NCI-H82 treated with DMSO at 0.1 percent for 48 hours (cell line): ENCODE data around the gene OSBPL6.

ENCODE experiments used
- DNase-seq: peaks from one replicate; lab custom pipeline; 2025; ENCODE audit not compliant: unreplicated experiment; lab: John Stamatoyannopoulos, UW

Gene OSBPL6

DNA sequence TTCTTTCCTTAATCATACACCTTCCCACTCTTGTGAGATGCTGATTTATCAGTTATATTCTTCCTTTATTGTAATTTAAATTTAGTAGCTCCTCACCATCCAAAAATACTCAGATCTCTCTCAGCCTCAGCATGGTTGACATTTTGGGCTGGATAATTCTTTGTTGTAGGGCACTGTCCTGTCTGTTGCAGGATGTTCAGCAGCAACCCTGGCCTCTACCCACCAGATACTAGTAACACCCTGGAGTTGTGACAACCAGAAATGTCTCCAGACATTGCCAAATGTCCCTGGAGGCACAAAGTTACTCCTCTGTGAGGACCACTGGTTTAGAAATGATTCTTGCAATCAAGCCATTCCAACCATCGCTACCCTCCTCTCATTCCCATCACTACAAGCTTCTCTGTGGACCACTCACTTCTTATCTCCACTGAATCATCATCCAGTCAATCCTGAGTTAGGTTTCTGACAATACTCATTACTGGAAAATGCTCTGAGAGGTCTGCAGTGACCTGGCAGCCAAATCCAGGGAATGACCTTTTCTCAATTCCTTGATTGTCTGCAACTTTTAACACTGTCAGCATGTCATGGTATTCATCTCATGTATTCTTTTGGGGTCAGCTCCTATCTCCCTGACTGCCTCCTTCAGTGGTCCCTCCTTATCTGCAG, 43.3 kb downstream of the OSBPL6 start:
- DNase-seq = no peak

DNA sequence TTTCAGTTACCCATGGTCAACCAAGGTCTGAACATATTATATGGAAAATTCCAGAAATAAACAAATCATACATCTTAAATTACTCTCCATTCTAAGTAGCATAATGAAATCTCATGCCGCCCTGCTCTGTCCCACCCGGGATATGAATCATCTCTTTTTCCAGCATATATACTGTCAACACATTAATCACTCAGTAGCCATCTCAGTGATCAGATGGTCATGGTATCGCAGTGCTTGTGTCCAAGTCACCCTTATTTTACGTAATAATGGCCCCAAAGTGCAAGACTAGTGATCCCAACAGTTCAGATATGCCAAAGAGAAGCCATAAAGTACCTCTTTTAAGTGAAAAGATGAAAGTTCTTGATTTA, 43.8 kb downstream of the OSBPL6 start:
- no peak for DNase-seq

DNA sequence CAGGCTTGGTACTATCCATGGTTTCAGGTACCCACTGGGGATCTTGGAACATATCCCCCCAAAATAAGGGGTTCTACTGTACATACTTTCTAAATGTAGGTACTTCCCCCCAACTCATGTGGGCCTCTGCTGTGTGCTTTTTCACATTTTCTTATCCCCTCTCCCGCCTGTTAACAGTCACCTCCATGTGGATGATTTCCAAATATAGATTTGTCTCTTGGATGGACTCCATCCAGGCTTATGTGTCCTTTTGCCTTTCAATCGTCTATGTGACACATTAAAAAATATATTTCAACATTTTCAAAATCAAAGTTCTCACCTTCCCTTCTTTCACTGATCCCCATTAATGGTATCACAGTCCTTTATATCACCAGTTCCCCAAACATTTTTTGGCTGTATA, 44.4 kb downstream of the OSBPL6 start:
- DNase-seq = no peak

DNA sequence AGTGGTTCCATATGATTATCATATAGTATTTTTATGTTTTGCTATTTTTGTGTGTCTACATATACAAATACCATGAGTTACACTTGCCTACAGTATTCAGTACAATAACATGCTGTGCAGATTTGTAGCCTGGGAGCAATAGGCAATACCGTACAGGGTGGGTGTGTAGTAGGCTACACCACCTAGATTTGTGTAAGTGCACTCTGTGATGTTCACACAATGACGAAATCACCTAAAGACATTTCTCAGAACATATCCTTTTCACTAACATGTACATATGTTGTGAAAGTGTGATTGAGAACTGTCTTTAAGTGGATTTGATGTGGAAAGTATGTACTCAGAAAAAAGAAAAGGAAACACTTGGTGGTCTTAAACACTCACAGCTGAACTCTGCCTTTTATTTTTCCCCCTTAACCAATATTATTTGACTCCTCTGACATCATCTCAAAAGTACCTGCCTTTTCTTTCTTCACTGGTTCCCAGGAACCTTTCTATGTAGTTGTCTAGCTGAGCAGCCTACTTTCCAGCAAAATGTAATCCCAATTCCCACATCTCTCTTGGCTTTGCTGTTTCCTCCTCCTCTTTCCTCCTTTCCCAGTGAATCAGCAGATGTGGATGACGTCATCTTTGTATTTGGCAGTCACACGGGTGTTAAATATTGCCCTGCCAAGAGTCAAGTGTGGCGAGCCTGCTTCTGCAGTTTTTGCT, 47.7 kb downstream of the OSBPL6 start:
- DNase-seq = peak; percentile 47

DNA sequence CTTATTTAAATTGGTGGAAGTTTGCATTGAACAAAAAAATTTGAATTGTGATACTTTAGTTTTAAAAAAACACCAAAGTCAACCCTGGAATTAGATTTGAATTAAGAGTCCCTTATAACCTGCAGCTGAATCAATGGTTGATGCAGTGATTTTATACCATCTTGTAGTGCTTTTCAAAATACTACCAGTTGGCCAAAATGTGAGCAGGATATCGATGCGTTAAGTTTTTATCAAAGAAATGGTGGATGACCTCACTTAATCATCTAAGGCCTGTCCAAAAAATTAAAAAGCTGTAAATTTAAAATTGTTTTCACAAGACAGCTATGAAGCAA, 48.2 kb downstream of the OSBPL6 start:
- no peak for DNase-seq

DNA sequence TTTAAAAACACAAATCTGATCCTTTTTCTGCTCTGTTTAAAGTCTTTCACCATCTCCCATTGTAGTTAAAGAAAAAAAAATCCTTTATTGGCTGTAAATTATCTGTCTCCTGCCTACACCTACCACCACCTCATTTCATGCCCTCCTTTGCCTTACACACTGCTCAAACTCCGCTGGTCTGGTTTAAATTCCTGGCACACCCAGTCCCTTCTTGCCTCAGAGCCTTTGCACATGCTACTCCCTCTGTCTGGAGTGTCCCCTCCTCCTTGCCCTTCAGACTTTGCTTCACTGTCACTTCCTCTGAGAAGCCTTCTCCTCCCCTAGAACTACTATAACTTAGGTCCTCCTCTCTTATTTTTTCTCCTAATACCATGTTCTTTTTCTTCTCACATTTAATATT, 49.6 kb downstream of the OSBPL6 start:
- no peak for DNase-seq

DNA sequence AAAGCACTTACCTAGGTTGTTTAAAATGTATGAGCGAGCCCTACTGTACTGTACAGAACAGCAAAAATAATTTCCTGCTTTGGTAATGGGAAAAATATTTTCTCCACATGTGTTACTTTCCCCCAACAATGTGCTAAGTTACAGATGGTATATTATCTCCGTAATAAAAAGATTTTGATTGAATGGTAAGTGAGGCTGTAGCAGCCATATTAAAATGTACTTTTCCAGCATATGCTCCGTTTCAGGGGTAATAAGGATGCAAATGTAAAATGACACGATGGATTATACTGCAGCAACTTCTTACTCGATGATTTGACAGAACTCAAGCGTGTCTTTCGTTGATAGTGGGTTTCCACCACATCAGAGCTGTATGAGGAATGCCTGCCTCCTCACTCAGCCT, 50.5 kb downstream of the OSBPL6 start:
- DNase-seq = no peak

DNA sequence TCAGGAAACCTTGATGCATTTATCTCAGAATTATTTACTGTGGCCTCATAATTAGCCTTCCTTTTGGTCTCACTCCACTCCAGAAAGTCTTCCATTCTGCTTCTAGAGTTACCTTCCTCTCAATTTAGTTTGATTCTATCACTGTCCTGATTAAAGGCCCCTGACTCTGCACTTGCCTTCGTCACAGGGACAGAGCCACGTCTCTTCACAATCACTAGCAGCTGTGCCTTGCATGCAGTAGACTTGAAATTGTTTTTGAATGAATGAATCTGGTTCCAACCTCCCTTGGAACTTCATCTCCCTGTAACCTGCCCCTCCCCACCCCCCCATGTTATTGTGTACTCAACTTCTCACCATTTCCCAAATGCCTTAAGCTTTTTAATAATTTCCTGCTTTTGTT, 52.4 kb downstream of the OSBPL6 start:
- DNase-seq = no peak

DNA sequence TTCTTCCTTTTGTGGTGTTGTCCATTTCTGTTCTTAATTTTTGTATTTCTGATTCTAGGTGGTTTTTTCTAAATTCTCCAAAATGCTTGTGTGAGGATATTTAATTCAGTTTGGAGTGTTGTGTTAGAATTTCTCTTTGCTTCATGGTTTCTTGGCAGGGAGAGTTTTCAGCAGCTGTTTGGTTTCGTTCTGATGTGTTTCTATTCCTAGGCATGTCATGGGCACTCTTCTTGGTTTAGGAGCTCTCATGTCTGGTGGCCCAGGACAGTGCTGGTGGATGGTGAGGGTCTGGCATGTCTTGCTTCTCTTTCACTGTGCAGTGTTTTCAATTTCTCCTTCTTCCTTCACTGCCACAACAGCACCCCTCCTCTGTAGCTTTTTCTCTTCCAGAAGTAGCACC, 52.9 kb downstream of the OSBPL6 start:
- no peak for DNase-seq

DNA sequence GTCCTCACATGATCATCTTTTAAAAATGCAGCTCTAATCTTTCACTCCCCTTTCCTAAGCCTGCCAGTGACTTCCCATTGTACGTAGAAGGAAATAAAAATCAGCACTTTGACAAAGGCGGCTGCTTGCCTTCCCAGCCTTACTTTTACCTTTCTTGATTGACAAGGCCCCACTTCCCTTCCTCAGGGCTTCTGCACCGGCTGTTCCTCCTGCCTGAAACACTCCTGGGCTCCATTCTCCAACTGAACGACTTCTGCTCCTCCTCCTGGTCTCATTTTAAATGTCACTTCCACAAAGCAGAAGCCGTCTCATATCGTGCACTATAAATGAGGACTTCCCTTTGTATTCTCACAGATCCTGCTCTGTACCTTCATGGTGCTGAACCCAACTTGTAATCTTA, 56.1 kb downstream of the OSBPL6 start:
- DNase-seq = no peak

DNA sequence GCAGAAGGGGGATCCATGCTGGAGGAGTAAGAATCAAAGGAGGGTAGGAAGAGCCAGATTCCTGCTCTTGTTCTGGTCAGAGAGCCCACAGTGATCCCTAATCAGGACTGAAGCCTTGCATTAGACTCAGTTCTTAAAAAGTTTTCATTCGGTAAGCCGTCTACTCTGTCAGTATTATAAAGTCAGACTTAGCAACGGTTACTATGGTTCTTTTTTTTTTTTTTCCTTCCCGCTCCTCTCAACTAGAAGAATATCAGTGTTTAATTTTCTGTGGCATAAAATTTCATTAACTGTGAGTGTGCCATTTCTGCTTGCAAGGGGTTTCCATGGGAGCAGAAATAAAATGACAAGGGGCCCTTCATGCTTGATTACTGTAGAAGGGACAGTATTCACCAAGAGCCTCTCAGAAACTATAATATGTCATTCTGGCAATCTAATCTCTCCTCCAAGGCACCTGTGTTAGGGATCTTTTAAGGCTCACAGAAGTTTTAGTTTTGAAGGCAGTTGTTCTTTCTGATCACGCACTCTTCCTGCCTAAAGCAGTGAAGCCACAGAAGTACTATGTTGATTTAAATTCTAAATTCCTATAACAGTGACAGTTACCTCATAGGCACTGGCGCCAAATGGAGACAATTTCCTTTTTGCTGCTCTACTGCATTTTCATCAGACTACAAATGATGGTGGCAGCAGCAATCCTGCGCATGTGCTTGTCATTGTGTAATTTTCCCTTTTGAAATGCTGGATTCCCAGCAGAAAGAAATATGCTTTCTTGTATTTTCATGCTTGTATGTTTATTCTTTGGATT, 57.0 kb downstream of the OSBPL6 start:
- no peak for DNase-seq

DNA sequence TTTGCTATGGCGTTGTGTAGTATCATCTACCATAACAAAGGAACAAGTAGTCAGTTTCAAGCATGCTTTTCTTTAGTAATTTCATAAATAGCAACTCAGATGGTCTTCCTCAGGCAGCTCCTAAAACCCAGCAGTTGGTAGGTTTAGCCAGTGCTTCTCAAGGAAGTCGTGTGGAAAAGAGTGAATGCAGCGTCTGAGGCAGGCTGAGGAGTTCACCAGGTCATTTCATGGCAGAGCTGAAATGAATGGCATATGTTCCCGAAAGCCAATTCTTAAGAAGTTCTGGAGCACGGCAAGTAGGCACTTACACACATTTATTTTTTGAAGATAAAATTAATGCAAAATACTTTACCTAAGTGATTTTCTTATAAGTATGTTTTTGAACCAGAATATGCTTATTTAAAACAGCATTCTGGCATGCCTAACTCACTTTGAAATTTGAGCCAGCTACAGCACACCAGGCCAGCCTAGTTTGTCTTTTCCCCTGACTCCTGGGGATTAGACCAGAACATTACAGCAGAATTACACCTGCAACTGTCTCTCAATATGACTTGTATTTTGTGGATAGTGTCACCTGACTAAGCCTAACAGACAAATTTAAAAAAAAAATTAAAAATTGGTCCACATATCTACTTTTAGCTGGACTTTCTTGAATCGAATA, 62.2 kb downstream of the OSBPL6 start:
- DNase-seq = no peak

DNA sequence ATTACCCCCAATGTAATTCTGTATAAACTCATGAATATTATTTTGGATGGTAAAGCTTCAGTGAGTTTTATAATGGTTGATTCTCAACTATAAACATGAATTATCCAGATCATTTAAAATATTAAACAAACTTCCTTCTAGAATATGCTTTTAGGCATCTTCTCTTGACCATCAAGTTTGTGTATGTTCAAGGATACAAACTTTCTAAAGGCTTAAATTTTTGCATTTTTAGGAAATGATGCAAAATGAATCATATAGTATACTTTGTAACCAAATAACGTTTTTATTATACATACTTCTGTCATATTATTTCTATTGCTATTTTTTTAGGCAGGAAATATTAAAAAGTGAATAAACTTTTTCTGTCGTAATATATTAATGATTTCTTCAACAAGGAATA, 62.8 kb downstream of the OSBPL6 start:
- DNase-seq = no peak

DNA sequence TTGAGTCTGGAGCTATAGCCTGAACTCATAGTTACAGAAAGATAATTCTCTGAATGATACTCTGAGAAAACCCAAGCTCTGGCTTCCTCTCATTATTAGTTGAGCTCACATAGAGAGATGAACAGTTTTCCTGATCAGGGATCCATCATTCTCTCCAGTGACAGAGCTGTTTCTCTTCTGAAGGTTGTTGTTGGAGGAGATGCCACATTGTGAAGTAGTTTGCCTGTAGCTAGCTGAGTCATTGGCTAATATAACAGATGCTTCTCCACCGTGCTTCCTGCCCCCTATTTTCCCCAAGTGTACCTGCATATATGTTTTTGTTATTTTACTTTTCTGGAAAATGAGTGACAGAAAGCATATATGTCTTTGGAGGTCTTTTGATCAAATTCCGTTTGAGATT, 64.6 kb downstream of the OSBPL6 start:
- DNase-seq = no peak

DNA sequence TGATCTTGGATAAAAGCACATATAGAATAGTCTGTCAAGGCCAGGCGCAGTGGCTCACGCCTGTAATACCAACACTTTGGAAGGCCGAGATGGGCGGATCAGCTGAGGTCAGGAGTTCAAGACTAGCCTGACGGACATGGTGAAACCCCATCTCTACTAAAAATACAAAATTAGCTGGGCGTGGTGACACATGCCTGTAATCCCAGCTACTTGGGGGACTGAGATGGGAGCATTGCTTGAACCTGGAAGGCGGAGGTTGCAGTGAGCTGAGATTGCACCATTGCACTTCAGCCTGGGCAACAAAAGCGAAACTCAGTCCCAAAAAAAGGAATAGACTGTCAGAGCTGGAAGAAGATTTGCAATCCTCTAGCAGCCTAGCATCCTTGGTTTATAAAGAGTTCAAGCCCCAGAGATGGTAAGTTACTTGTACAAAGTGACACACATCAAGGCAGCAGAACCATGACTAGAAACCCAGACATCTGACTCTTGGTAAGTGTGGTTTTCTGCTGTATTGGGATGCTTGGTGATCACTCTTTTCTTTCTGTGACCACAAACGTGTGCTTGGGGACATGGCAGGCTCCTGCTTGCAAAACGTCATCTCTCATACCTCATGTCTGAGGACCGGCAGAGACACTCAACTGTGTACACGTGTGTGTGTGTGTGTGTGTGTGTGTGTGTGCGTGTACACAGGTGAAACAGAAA, 69.0 kb downstream of the OSBPL6 start:
- DNase-seq = no peak

DNA sequence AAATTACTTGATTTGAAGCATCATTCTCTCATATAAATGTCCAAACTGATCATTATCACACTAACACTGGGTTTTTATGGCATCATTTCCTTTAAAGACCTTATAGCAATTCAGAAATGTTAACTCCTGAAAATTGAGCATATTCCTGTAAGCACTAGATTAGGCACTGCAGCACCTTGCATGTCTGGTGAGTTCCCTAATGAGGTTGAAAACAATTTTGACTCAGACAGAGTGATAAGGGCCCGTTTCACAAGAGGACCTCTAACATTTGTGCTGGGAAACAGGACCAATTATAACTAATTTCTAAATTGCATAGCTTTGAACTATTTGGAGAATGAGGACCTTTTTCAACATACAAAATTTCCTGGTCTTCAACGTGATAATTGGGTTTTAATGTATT, 69.9 kb downstream of the OSBPL6 start:
- no peak for DNase-seq

DNA sequence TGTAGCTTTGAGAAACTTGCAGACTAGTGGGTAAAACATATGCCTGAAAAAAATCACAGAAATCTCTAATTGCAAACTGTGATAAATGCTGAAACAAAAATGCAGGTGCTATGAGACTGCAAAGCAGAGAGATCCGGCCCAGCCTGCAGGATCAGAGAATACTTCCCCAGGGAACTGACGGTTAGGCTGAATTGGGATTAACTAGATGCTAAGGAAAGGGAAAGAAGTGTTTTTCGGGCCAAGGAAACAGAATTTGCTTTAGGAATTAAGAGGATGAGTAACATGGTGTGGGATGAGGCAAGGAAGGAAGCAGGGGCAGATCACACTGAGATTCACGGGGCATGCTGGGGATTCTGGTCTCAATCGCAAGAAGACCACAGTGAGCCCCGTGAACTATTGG, 71.5 kb downstream of the OSBPL6 start:
- peak; percentile 33 for DNase-seq

DNA sequence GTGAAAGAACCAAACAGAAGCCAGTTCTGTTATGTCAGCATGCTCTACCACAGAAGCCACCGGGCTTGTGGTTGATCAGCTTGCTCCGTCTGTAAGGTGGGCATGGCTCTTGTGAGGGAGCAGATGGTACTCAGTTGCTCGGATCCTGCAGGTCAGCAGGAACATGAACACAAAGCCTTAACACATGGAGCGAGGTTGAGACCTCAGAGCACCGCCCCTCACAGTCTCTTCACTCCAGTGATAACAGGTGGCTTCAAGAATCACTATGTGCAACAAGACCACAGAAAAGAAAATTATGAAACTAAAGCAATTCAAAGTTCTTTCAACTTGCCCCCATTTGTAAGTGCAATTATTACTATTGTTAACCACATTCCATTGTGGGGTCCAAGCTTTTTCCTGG, 72.1 kb downstream of the OSBPL6 start:
- DNase-seq = peak; percentile 33

DNA sequence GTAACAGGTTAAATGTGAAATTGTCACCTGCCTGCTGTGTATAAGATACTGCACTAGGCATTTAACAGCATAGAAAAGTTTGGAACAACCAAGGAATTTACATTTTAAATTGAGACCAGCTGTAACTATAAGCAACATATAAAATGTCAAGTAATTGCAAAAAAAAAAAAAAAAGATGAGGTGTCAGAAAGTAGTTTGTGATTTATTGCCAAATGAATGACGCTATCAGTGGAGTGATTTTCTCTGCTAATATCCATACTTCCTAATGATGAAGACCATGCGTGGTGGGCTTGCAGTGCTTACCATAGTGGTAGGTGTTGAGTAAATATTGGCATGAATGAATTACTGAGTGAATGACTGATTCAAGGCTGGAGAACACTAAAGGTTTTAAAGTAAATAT, 73.3 kb downstream of the OSBPL6 start:
- DNase-seq = no peak

DNA sequence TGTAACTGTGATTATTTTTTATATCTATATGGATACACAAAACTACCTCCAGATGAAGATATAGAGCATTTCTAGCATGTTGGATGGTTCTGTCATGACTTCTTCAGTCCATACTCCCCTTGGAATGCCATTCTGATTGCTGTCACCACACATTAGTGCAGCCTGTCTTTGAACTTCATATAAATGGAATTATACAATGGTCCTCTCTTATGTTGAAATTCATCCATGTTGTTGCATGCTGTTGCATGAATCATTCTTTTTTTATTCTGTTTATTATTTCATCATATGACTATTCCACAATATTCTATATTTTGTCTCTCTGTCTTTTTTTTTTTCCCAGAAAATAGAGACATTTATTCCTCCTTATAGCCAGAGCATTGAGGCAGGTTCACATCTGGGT, 74.1 kb downstream of the OSBPL6 start:
- DNase-seq = no peak
